Mesendoderm (in vitro differentiated cells): ENCODE results near the gene BRCC3.

Experiments
- DNase-seq: peaks from one replicate; pipeline ENCODE4 v3.0.0; 2013
- H2AK5ac ChIP-seq: 2 replicates; pipeline ENCODE4 v1.6.1; 2013; ENCODE audit warnings: low read length, inconsistent platforms
- H2BK120ac ChIP-seq: 2 replicates; pipeline ENCODE4 v1.6.1; 2013; ENCODE audit warnings: low read depth, mild to moderate bottlenecking, low read length, moderate library complexity, mixed read lengths
- H2BK15ac ChIP-seq: replicated peaks from 2 replicates; pipeline ENCODE4 v1.6.1; 2013; ENCODE audit warnings: low read depth, mild to moderate bottlenecking, moderate library complexity
- H2BK5ac ChIP-seq: 2 replicates; pipeline ENCODE4 v1.6.1; 2013; ENCODE audit warnings: low read length, inconsistent platforms
- H3K18ac ChIP-seq: 2 replicates; pipeline ENCODE4 v1.6.1; 2013; ENCODE audit warnings: mild to moderate bottlenecking, low read length, mixed read lengths
- H3K23ac ChIP-seq: one replicate; pipeline ENCODE4 v1.6.1; 2013; ENCODE audit warnings: low read length
- H3K27ac ChIP-seq: 2 replicates; pipeline ENCODE4 v1.5.1; 2013; ENCODE audit warnings: low read depth, mild to moderate bottlenecking, inconsistent platforms, low read length, moderate library complexity
- H3K27me3 ChIP-seq: 2 replicates; pipeline ENCODE4 v1.6.1; 2013; ENCODE audit warnings: low read length, control low read depth, mild to moderate bottlenecking, inconsistent platforms; ENCODE audit not compliant: insufficient read depth, poor library complexity
- H3K36me3 ChIP-seq: 2 replicates; pipeline ENCODE4 v1.6.1; 2013; ENCODE audit warnings: low read length, inconsistent platforms; ENCODE audit not compliant: control insufficient read depth, insufficient read depth
- H3K4ac ChIP-seq: one replicate; pipeline ENCODE4 v1.6.1; 2013; ENCODE audit warnings: low read depth, mild to moderate bottlenecking, low read length, moderate library complexity
- H3K4me1 ChIP-seq: 2 replicates; pipeline ENCODE4 v1.6.1; 2013; ENCODE audit warnings: low read depth, low read length, inconsistent platforms; ENCODE audit not compliant: control insufficient read depth
- H3K4me2 ChIP-seq: 2 replicates; pipeline ENCODE4 v1.6.1; 2013; ENCODE audit warnings: low read length
- H3K4me3 ChIP-seq: 2 replicates; pipeline ENCODE4 v1.5.1; 2013; ENCODE audit warnings: mild to moderate bottlenecking, low read length
- H3K56ac ChIP-seq: one replicate; pipeline ENCODE4 v1.6.1; 2013; ENCODE audit warnings: low read length
- H3K79me1 ChIP-seq: 2 replicates; pipeline ENCODE4 v1.6.1; 2013; ENCODE audit warnings: low read length, inconsistent platforms
- H3K79me2 ChIP-seq: 2 replicates; pipeline ENCODE4 v1.6.1; 2013; ENCODE audit warnings: mild to moderate bottlenecking, low read length; ENCODE audit not compliant: control insufficient read depth, insufficient read depth
- H3K9ac ChIP-seq: 2 replicates; pipeline ENCODE4 v1.6.1; 2013; ENCODE audit warnings: low read length, inconsistent platforms
- H4K5ac ChIP-seq: one replicate; pipeline ENCODE4 v1.6.1; 2013; ENCODE audit warnings: low read length
- H4K8ac ChIP-seq: one replicate; pipeline ENCODE4 v1.6.1; 2013; ENCODE audit warnings: low read depth, mild to moderate bottlenecking, control low read depth, low read length, moderate library complexity
- WGBS: extraction: QIAGEN DNeasy Blood & Tissue Kit; methylation state at CpG from one replicate; pipeline ENCODE4 v1.1.7; 2013; ENCODE audit warnings: low lambda C conversion rate, missing lambda C conversion rate; ENCODE audit not compliant: insufficient coverage; ENCODE audit errors: extremely low coverage; 5-methylcytosine and 5-hydroxymethylcytosine counted together

Gene BRCC3

GRCh38 chrX:155112171-155112570, 40.9 kb downstream of the BRCC3 start:
- Histone ChIP-seq H3K4me2 (no peak overlapping the region), H2BK15ac (no peak overlapping the region), H3K23ac (no peak overlapping the region), H4K8ac (no peak overlapping the region), H3K18ac (no peak overlapping the region), H3K9ac (no peak overlapping the region), H3K4me1 (no peaks in the 10 kb centered on the region), H3K36me3 (no peaks in the 10 kb centered on the region), H4K5ac (no peak overlapping the region), H3K4ac (no peak overlapping the region), H2AK5ac (no peak overlapping the region), H3K56ac (no peak overlapping the region), H3K27ac (no peak overlapping the region), H3K4me3 (no peak overlapping the region), H3K79me2 (no peaks in the 10 kb centered on the region), H2BK5ac (no peak overlapping the region), H3K27me3 (no peaks in the 10 kb centered on the region), H2BK120ac (no peak overlapping the region), H3K79me1 (no peaks in the 10 kb centered on the region)
- WGBS, result no CpG with 5 or more reads among the region's 3 CpGs
- DNase-seq, result no peak

- WGBS, result no CpG with 5 or more reads among the region's 4 CpGs
- DNase-seq, result no peak
- no peak overlapping the region for H3K56ac ChIP-seq
Observed at GRCh38 chrX:155113097-155113496, 41.8 kb downstream of the BRCC3 start.

GRCh38 chrX:155115174-155115819, 44.0 kb downstream of the BRCC3 start:
- no CpG with 5 or more reads among the region's 1 CpG for WGBS
- Histone ChIP-seq H2BK15ac (no peak overlapping the region), H3K23ac (no peak overlapping the region), H3K4me1 (no peaks in the 10 kb centered on the region), H3K4me3 (no peak overlapping the region), H4K8ac (no peak overlapping the region), H3K56ac (no peak overlapping the region), H3K18ac (no peak overlapping the region), H3K4ac (no peak overlapping the region), H3K27ac (no peak overlapping the region), H2BK5ac (no peak overlapping the region), H2BK120ac (no peak overlapping the region), H3K27me3 (no peaks in the 10 kb centered on the region), H3K36me3 (no peaks in the 10 kb centered on the region), H2AK5ac (no peak overlapping the region), H3K79me1 (no peaks in the 10 kb centered on the region), H3K4me2 (no peak overlapping the region), H3K9ac (no peak overlapping the region), H3K79me2 (no peaks in the 10 kb centered on the region), H4K5ac (no peak overlapping the region)
- DNase-seq, result no peak

More at GRCh38 chrX:155113097-155113496, 41.8 kb downstream of the BRCC3 start:
- Histone ChIP-seq H3K4ac (no peak overlapping the region), H3K4me2 (no peak overlapping the region), H2BK5ac (no peak overlapping the region), H2BK120ac (no peak overlapping the region), H3K23ac (no peak overlapping the region), H3K4me1 (no peaks in the 10 kb centered on the region), H3K4me3 (no peak overlapping the region), H3K27me3 (no peaks in the 10 kb centered on the region), H4K5ac (no peak overlapping the region), H2AK5ac (no peak overlapping the region), H3K18ac (no peak overlapping the region), H3K9ac (no peak overlapping the region), H3K27ac (no peak overlapping the region), H3K79me2 (no peaks in the 10 kb centered on the region), H4K8ac (no peak overlapping the region), H2BK15ac (no peak overlapping the region), H3K79me1 (no peaks in the 10 kb centered on the region), H3K36me3 (no peaks in the 10 kb centered on the region)

- Histone ChIP-seq H3K4me1 (no peaks in the 10 kb centered on the region), H3K23ac (no peak overlapping the region), H3K56ac (no peak overlapping the region), H4K5ac (no peak overlapping the region), H2AK5ac (no peak overlapping the region), H2BK120ac (no peak overlapping the region), H2BK15ac (no peak overlapping the region), H3K36me3 (no peaks in the 10 kb centered on the region), H3K4me3 (no peak overlapping the region), H3K27ac (no peak overlapping the region), H3K79me2 (no peaks in the 10 kb centered on the region), H3K4me2 (no peak overlapping the region), H2BK5ac (no peak overlapping the region), H3K18ac (no peak overlapping the region), H3K27me3 (no peaks in the 10 kb centered on the region), H4K8ac (no peak overlapping the region), H3K4ac (no peak overlapping the region), H3K79me1 (no peaks in the 10 kb centered on the region), H3K9ac (no peak overlapping the region)
- no peak for DNase-seq
- WGBS, result no CpG with 5 or more reads among the region's 1 CpG
Observed at GRCh38 chrX:155127465-155127864, 56.2 kb downstream of the BRCC3 start.

GRCh38 chrX:155127940-155128339, 56.6 kb downstream of the BRCC3 start:
- DNase-seq, result no peak
- H4K8ac ChIP-seq, result no peak overlapping the region
- H2BK120ac ChIP-seq, result no peak overlapping the region
- H3K4me2 ChIP-seq, result no peak overlapping the region
- H2AK5ac ChIP-seq, result no peak overlapping the region
- no peaks in the 10 kb centered on the region for H3K79me1 ChIP-seq
- no peak overlapping the region for H3K9ac ChIP-seq
- no peaks in the 10 kb centered on the region for H3K27me3 ChIP-seq
- H3K27ac ChIP-seq, result no peak overlapping the region
- H4K5ac ChIP-seq, result no peak overlapping the region
- H3K4me3 ChIP-seq, result no peak overlapping the region
- H3K56ac ChIP-seq, result no peak overlapping the region
- H3K36me3 ChIP-seq, result no peaks in the 10 kb centered on the region
- no peaks in the 10 kb centered on the region for H3K4me1 ChIP-seq
- H3K4ac ChIP-seq, result no peak overlapping the region
- H3K18ac ChIP-seq, result no peak overlapping the region
- H3K79me2 ChIP-seq, result no peaks in the 10 kb centered on the region
- H2BK15ac ChIP-seq, result no peak overlapping the region
- no peak overlapping the region for H3K23ac ChIP-seq
- no peak overlapping the region for H2BK5ac ChIP-seq

GRCh38 chrX:155132110-155132509, 60.8 kb downstream of the BRCC3 start:
- Histone ChIP-seq H2BK15ac (no peak overlapping the region), H4K5ac (no peak overlapping the region), H2AK5ac (no peak overlapping the region), H3K9ac (no peak overlapping the region), H3K27ac (no peak overlapping the region), H4K8ac (no peak overlapping the region), H3K4ac (no peak overlapping the region), H3K36me3 (no peaks in the 10 kb centered on the region), H3K56ac (no peak overlapping the region), H3K4me1 (no peaks in the 10 kb centered on the region), H3K79me1 (no peaks in the 10 kb centered on the region), H2BK120ac (no peak overlapping the region), H3K27me3 (no peaks in the 10 kb centered on the region), H3K18ac (no peak overlapping the region), H3K4me3 (no peak overlapping the region), H3K79me2 (no peaks in the 10 kb centered on the region), H3K4me2 (no peak overlapping the region), H2BK5ac (no peak overlapping the region), H3K23ac (no peak overlapping the region)
- no CpG with 5 or more reads among the region's 1 CpG for WGBS
- DNase-seq, result peak; percentile 5
